Kidney (tissue), 14 donors: Measurements from ENCODE around the gene KRT84. TPM values are rescaled to one million over a fixed set of nuclear protein-coding genes. Genes with fewer than 3 reads are reported as not detected.

Source experiments
- DNase-seq, 5 donors: peaks; one replicate each; pipeline ENCODE4 v3.0.0-alpha.2; 2013 to 2020
- FAIRE-seq: peaks from 2 replicates; lab custom pipeline; 2012; peaks lifted over from hg19 to GRCh38; lab: Jason Lieb, UNC
- H3K27ac ChIP-seq, 2 donors: one replicate each; pipeline ENCODE4 v1.7.0; 2013; ENCODE audit warnings: low read depth in 2 of 2, low read length in 2 of 2, inconsistent platforms in 1 of 2
- H3K27me3 ChIP-seq: one replicate; pipeline ENCODE4 v1.7.1; 2013; ENCODE audit warnings: low read length, inconsistent platforms; ENCODE audit not compliant: control insufficient read depth, insufficient read depth
- H3K36me3 ChIP-seq, 3 donors: one replicate each; pipeline versions ENCODE4 v1.7.0 to v1.7.1; 2013; ENCODE audit warnings: low read length in 3 of 3, control low read depth in 1 of 3, inconsistent platforms in 1 of 3; ENCODE audit not compliant: insufficient read depth in 3 of 3, control insufficient read depth in 2 of 3
- H3K4me1 ChIP-seq, 3 donors: one replicate each; pipeline versions ENCODE4 v1.7.0 to v1.7.1; 2013; ENCODE audit warnings: low read length in 3 of 3, inconsistent platforms in 1 of 3, low read depth in 1 of 3; ENCODE audit not compliant: control insufficient read depth in 2 of 3, insufficient read depth in 2 of 3
- H3K4me3 ChIP-seq, 3 donors: one replicate each; pipeline versions ENCODE4 v1.7.0 to v1.8.1; 2013; ENCODE audit warnings: low read length in 3 of 3, control low read depth in 1 of 3, inconsistent platforms in 1 of 3
- H3K9ac ChIP-seq, 3 donors: one replicate each; pipeline versions ENCODE4 v1.7.0 to v1.7.1; 2013; ENCODE audit warnings: low read length in 3 of 3, control low read depth in 1 of 3, inconsistent platforms in 1 of 3
- H3K9me3 ChIP-seq, 3 donors: one replicate each; pipeline versions ENCODE4 v1.7.0 to v1.7.1; 2013; ENCODE audit warnings: low read length in 3 of 3, control low read depth in 1 of 3, inconsistent platforms in 1 of 3; ENCODE audit not compliant: control insufficient read depth in 2 of 3, insufficient read depth in 1 of 3
- CTCF ChIP-seq: IDR thresholded peaks from 3 replicates; pipeline ENCODE4 v1.5.1; 2012; ENCODE audit warnings: mild to moderate bottlenecking, moderate library complexity, borderline replicate concordance; ENCODE audit not compliant: insufficient read depth; ENCODE audit errors: extremely low read depth
- intact Hi-C: fragments of 100-400 bp; cut with DNase I; formaldehyde crosslinking; loops from one replicate; pipeline ENCODE4 v1.11.1; 2022
- polyA plus RNA-seq: library from polyadenylated mRNA; stranded (reverse); fragments of 350-450 nt; fragmentation: Illumina TruSeq; extraction: RNeasy Lipid Tissue Mini Kit (QIAGEN cat#74804); gene quantifications from one replicate; pipeline ENCODE4 v1.2.3, GENCODE V29; 2014; ENCODE audit warnings: low read depth, low replicate concordance; ENCODE audit not compliant: insufficient read depth
- total RNA-seq: library from RNA; stranded (reverse); fragmentation: NEBNext Ultra II Directional; extraction: Animal tissue kit (Norgen Biotek cat#: 25700); gene quantifications from one replicate; pipeline ENCODE4 v1.2.1, GENCODE V29; 2021
- donor health status: control.
- donor health status: control.
- donor health status: control.
- donor health status: control.
- donor health status: control.
- donor health status: DM: yes; HTN: yes; CAD: no.
- donor health status: Normal renal cell carcinoma (clear cell type).

KRT84 gene
- total and polyA plus RNA-seq, 2 donors from 2014 or later: not detected

GRCh38 chr12:52416795-52417194, 31.3 kb upstream of the KRT84 start:
- Histone ChIP-seq H3K4me3 (no peak overlapping the region), H3K27me3 (no peaks in the 10 kb centered on the region), H3K36me3 (no peaks in the 10 kb centered on the region), H3K9ac (no peak overlapping the region), H3K4me1 (peaks cover 0 to 2% (median 0%) of the 10 kb centered on the region in 3 donors), H3K27ac (peak overlapping the region in 1 of 2 donors; percentile 15), H3K9me3 (no peaks in the 10 kb centered on the region)
- TF ChIP-seq CTCF: no peak
- intact Hi-C loops: no loop called here
- DNase-seq (no peak), FAIRE-seq (no peak)

GRCh38 chr12:52415870-52416750, 30.7 kb upstream of the KRT84 start:
- H3K27ac ChIP-seq: peak overlapping the region in 1 of 2 donors; percentile 59
- intact Hi-C loops: no loop called here

GRCh38 chr12:52414936-52415335, 29.5 kb upstream of the KRT84 start:
- intact Hi-C loops: no loop called here
- Histone ChIP-seq H3K4me3 (no peak overlapping the region), H3K27me3 (no peaks in the 10 kb centered on the region), H3K36me3 (no peaks in the 10 kb centered on the region), H3K4me1 (peaks cover 0 to 2% (median 0%) of the 10 kb centered on the region in 3 donors), H3K27ac (no peak overlapping the region), H3K9me3 (no peaks in the 10 kb centered on the region), H3K9ac (no peak overlapping the region)
- no peak for FAIRE-seq
- no peak for TF ChIP-seq CTCF
- DNase-seq: no peak

More at GRCh38 chr12:52415870-52416750, 30.7 kb upstream of the KRT84 start:
- DNase-seq (peak in 3 of 5 donors; percentile 22 to 85 (median 77)), FAIRE-seq (no peak)
- no peak for TF ChIP-seq CTCF
- Histone ChIP-seq H3K9me3 (no peaks in the 10 kb centered on the region), H3K4me3 (no peak overlapping the region), H3K27me3 (no peaks in the 10 kb centered on the region), H3K4me1 (peaks cover 0 to 2% (median 0%) of the 10 kb centered on the region in 3 donors), H3K9ac (no peak overlapping the region), H3K36me3 (no peaks in the 10 kb centered on the region)
